IMR-90 (cell line): ENCODE measurements around the gene NOX3.

Source experiments
- BHLHE40 ChIP-seq: fragments of 150-350 bp; IDR thresholded peaks from 2 replicates; pipeline ENCODE4 v1.6.1; 2016; ENCODE audit warnings: mild to moderate bottlenecking, low read depth, low read length
- MAFK ChIP-seq: IDR thresholded peaks from 2 replicates; pipeline ENCODE4 v1.6.1; 2012; ENCODE audit warnings: low read depth, low read length, improper control_type of control experiment
- MAZ ChIP-seq: IDR thresholded peaks from 2 replicates; pipeline ENCODE4 v1.6.1; 2012; ENCODE audit warnings: low read depth, mild to moderate bottlenecking, low read length, improper control_type of control experiment, moderate library complexity, borderline replicate concordance
- NFE2L2 ChIP-seq: fragments of 150-350 bp; IDR thresholded peaks from 2 replicates; pipeline ENCODE4 v1.6.1; 2016; ENCODE audit warnings: low read depth, mild to moderate bottlenecking, low read length
- POLR2A ChIP-seq: IDR thresholded peaks from 2 replicates; pipeline ENCODE4 v1.6.1; 2012; ENCODE audit warnings: mild to moderate bottlenecking, low read depth, low read length
- RAD21 ChIP-seq: IDR thresholded peaks from 2 replicates; pipeline ENCODE4 v1.6.1; 2012; ENCODE audit warnings: low read length, improper control_type of control experiment
- RFX5 ChIP-seq: IDR thresholded peaks from 2 replicates; pipeline ENCODE4 v1.8.0; 2012; ENCODE audit warnings: low read depth, mild to moderate bottlenecking, low read length, moderate library complexity
- TF ChIP-seq, protein P1 (sequence below): fragments of 150-350 bp; IDR thresholded peaks from 2 replicates; pipeline ENCODE4 v1.6.1; 2017; ENCODE audit warnings: mild to moderate bottlenecking, antibody characterized with exemption, low read length, low read depth
- TF ChIP-seq, protein P2 (sequence below): conservative IDR thresholded peaks from 2 replicates; pipeline ENCODE4 v1.5.1; 2012; ENCODE audit warnings: mild to moderate bottlenecking, low read depth, low read length, improper control_type of control experiment

DNA sequence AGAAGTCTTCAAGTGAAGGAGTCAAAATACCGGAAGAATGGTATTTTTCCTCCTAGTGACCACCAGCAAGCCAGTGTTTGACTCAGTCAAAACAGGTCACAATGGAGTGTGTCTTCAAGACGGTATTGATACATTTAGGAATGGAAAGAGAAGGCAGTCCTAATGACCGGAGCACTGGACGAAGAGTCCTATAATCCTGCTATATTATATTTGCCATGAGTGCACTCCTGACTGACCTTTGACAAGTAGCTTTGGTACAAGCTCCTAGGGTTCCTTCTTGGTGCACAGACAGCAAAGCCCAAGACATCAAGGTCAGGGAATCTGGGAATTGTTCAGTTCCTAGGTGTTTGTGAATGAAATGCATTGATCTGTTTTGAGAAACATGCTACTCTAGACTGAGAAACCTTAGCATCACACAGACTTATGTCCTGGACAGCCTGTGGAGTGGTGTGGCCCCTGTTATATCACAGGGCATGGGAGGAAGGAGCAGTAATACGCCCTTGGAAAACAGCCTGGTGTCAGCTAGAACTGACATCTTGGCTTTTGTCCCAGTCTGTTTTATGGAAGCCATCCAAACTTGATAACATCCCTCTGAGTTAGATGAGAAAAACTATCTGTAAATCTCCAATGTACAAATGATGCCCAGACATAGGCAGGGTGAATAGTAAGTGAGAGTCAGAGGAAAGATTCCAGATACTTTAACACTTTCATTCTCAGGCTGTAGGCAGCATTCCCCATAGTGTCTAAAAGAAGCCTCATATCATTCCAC, 18.5 kb downstream of the NOX3 start:
- TF ChIP-seq RAD21, result no peak
- no peak for TF ChIP-seq NFE2L2
- TF ChIP-seq RFX5, result no peak
- no peak for TF ChIP-seq MAFK
- TF ChIP-seq, protein P1, sequence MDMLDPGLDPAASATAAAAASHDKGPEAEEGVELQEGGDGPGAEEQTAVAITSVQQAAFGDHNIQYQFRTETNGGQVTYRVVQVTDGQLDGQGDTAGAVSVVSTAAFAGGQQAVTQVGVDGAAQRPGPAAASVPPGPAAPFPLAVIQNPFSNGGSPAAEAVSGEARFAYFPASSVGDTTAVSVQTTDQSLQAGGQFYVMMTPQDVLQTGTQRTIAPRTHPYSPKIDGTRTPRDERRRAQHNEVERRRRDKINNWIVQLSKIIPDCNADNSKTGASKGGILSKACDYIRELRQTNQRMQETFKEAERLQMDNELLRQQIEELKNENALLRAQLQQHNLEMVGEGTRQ, result no peak
- TF ChIP-seq, protein P2, sequence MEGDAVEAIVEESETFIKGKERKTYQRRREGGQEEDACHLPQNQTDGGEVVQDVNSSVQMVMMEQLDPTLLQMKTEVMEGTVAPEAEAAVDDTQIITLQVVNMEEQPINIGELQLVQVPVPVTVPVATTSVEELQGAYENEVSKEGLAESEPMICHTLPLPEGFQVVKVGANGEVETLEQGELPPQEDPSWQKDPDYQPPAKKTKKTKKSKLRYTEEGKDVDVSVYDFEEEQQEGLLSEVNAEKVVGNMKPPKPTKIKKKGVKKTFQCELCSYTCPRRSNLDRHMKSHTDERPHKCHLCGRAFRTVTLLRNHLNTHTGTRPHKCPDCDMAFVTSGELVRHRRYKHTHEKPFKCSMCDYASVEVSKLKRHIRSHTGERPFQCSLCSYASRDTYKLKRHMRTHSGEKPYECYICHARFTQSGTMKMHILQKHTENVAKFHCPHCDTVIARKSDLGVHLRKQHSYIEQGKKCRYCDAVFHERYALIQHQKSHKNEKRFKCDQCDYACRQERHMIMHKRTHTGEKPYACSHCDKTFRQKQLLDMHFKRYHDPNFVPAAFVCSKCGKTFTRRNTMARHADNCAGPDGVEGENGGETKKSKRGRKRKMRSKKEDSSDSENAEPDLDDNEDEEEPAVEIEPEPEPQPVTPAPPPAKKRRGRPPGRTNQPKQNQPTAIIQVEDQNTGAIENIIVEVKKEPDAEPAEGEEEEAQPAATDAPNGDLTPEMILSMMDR, result no peak
- no peak for TF ChIP-seq POLR2A
- no peak for TF ChIP-seq BHLHE40
- TF ChIP-seq MAZ, result no peak
